A549 treated with AZD9567 at 1 μM for 4 hours (cell line): ENCODE measurements around the gene DMRTC1B. TPM values are rescaled to one million over a fixed set of nuclear protein-coding genes. Genes with fewer than 3 reads are reported as not detected.

Experiments used
- total RNA-seq: library from RNA; stranded (reverse); fragments of 200-300 nt; extraction: Qiagen RNA extraction; gene quantifications from 5 replicates; pipeline ENCODE4 v1.2.3, GENCODE V29; 2022; ENCODE audit not compliant: insufficient read depth

DMRTC1B gene
- 0.05 to 0.13 TPM (median 0.07 TPM) in 3 of 5 replicates, not detected in the others for total RNA-seq

DNA sequence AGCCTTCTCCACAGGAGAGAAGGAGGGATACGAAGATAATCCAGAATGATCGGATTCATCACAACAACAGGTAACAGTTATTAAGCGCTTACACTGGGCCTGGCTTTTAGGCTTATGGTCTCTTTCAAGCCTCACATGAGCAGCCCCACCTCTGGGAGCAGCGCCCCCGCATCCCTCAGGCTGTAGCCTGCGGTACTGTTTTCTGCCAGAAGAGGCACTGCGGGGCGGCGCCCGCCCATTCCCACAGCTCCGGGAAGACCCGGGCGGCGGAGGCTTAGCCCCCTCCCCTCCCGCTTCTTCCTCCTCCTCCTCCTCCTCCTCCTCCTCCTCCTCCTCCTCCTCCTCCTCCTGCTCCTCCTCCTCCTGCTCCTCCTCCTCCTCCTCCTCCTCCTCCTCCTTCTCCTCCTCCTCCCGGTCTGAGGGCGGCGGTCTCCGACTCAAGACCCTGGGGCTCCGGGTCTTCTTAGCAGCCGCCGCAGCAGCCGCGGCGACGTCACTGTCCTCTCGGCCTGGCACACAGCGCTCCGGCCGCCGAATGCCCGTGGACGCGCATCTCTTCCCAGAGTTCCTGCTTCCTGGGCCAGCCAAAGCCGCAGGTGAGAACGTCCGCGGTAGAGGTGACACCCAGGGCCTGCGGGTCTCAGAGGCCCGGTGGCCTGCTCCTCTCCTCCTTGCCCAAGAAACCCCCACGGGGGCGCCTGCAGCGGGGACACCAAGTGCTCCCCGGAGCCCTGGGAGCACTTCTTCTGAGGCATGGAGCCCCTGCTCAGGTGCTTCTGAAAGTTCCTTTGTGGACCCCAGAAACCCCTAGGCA lies at the start of gene DMRTC1B:
Gene DMRTC1B (plus strand): TSS at position 238 of the 814 bp plus-strand sequence. CDS start 68,246 bp downstream, outside the sequence.

DNA sequence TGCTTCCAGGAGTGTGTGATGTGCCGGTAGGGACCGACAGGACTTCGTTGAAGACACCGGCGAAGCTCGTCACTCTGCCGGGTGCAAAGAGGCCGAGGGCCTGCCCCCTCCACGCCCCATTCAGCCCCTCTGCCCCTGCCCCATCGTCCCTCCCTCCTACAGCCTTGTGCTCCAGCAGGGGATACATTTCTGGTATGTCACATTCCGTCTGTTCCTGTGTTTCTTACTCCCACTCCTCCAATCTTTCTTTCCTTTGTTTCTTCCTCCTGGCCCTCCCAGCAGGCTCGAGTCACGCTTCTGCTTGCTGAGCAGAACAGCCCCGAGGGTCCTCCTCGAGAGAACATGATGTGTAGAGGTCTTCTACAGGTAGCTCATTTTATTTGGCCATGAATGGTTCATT lies 5.9 kb downstream of the DMRTC1B start, which contains the start of gene FAM236B:
Gene FAM236B (minus strand): TSS at position 101 of the 400 bp plus-strand sequence. CDS start 100 bp downstream, at position 1.

DNA sequence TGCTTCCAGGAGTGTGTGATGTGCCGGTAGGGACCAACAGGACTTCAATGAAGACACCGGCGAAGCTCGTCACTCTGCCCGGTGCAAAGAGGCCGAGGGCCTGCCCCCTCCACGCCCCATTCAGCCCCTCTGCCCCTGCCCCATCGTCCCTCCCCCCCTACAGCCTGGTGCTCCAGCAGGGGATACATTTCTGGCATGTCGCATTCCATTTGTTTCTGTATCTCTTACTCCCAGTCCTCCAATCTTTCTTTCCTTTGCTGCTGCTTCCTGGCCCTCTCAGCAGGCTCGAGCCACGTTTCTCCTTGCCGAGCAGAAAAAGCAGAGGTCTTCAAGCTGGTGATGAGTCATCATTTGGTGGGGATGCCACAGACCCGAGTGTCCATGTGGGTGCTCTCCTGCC lies 31.4 kb downstream of the DMRTC1B start, which contains the start of gene FAM236D:
Gene FAM236D (minus strand): TSS at position 101 of the 400 bp plus-strand sequence. CDS start 100 bp downstream, at position 1.

Other genes starting within 250 kb of the DMRTC1B start
- 22.8 to 29.8 TPM (median 23.3 TPM) in 5 replicates for gene HDAC8, start 204.0 kb upstream of the DMRTC1B start, total RNA-seq
- 23.0 to 35.4 TPM (median 27.8 TPM) in 5 replicates for gene PHKA1, start 62.6 kb upstream of the DMRTC1B start, total RNA-seq
- not detected in 5 replicates for gene FAM236B, start 5.8 kb downstream of the DMRTC1B start, total RNA-seq
- not detected in 5 replicates for gene FAM236D, start 31.3 kb downstream of the DMRTC1B start, total RNA-seq
- gene FAM236C, start 135.7 kb downstream of the DMRTC1B start, total RNA-seq, result not detected in 5 replicates
- gene FAM236A, start 161.3 kb downstream of the DMRTC1B start, total RNA-seq, result not detected in 5 replicates
- 0.05 TPM in 1 of 5 replicates, not detected in the others for gene DMRTC1, start 166.9 kb downstream of the DMRTC1B start, total RNA-seq
- gene PABPC1L2B, start 226.0 kb downstream of the DMRTC1B start, total RNA-seq, result not detected in 5 replicates